OCI-LY1 (cell line): ENCODE measurements around the gene NKTR.
"Not testable (repeated sequence)": the region's sequence is repeated elsewhere in the genome, so short reads cannot be mapped to it uniquely, and the experiment has no call there.

ENCODE experiments used
- H2AFZ ChIP-seq: fragments of 200-600 bp; sonication (generic), shearing (Covaris generic); 2 replicates; pipeline ENCODE4 v1.6.0; 2014; ENCODE audit warnings: antibody characterized with exemption, mild to moderate bottlenecking, low read length
- H3F3A ChIP-seq: fragments of 200-600 bp; sonication (generic), shearing (Covaris generic); 2 replicates; pipeline ENCODE4 v1.6.0; 2014; ENCODE audit warnings: mild to moderate bottlenecking, antibody characterized with exemption, low read length, moderate library complexity; ENCODE audit not compliant: insufficient read depth
- H3K27ac ChIP-seq: fragments of 200-600 bp; sonication (generic); 2 replicates; pipeline ENCODE4 v1.5.1; 2014; ENCODE audit warnings: low read length, mixed run types, mild to moderate bottlenecking, low read depth; ENCODE audit not compliant: poor library complexity, severe bottlenecking
- H3K27me3 ChIP-seq: fragments of 200-600 bp; sonication (generic); 2 replicates; pipeline ENCODE4 v1.6.0; 2014; ENCODE audit warnings: antibody characterized with exemption, mild to moderate bottlenecking, low read length, moderate library complexity; ENCODE audit not compliant: insufficient read depth
- H3K36me3 ChIP-seq: fragments of 200-600 bp; sonication (generic); 2 replicates; pipeline ENCODE4 v1.6.1; 2014; ENCODE audit warnings: mild to moderate bottlenecking, antibody characterized with exemption, low read length, moderate library complexity, mixed read lengths; ENCODE audit not compliant: insufficient read depth
- H3K4me1 ChIP-seq: fragments of 200-600 bp; sonication (generic); 2 replicates; pipeline ENCODE4 v1.5.1; 2014; ENCODE audit warnings: mild to moderate bottlenecking, low read length, moderate library complexity; ENCODE audit not compliant: insufficient read depth, severe bottlenecking
- H3K4me2 ChIP-seq: fragments of 200-600 bp; sonication (generic), shearing (Covaris generic); 2 replicates; pipeline ENCODE4 v1.6.1; 2014; ENCODE audit warnings: low read length
- H3K4me3 ChIP-seq: fragments of 200-600 bp; sonication (generic); 2 replicates; pipeline ENCODE4 v1.5.1; 2014; ENCODE audit warnings: low read length, low read depth, mild to moderate bottlenecking, mixed read lengths; ENCODE audit not compliant: poor library complexity, severe bottlenecking
- H3K79me2 ChIP-seq: fragments of 200-600 bp; shearing (Covaris generic); 2 replicates; pipeline ENCODE4 v1.6.1; 2016; ENCODE audit warnings: mixed run types, low read length, mixed read lengths; ENCODE audit not compliant: insufficient read depth
- H3K9ac ChIP-seq: fragments of 200-600 bp; sonication (generic), shearing (Covaris generic); 2 replicates; pipeline ENCODE4 v1.6.1; 2014; ENCODE audit warnings: mild to moderate bottlenecking, low read length, mixed read lengths
- H3K9me2 ChIP-seq: fragments of 200-600 bp; sonication (generic), shearing (Covaris generic); 2 replicates; pipeline ENCODE4 v1.6.1; 2014; ENCODE audit warnings: low read depth, mild to moderate bottlenecking, low read length, mixed read lengths
- H3K9me3 ChIP-seq: fragments of 200-600 bp; shearing (Covaris generic); 2 replicates; pipeline ENCODE4 v1.6.1; 2014; ENCODE audit warnings: low read length, mixed read lengths
- H4K20me1 ChIP-seq: fragments of 200-600 bp; sonication (generic), shearing (Covaris generic); 2 replicates; pipeline ENCODE4 v1.6.0; 2016; ENCODE audit warnings: mild to moderate bottlenecking, low read length; ENCODE audit not compliant: insufficient read depth
- CTCF ChIP-seq: fragments of 200-600 bp; sonication (generic), shearing (Covaris generic); IDR thresholded peaks from 2 replicates; pipeline ENCODE4 v1.5.1; 2017; ENCODE audit warnings: mild to moderate bottlenecking, antibody characterized with exemption, low read length, moderate library complexity, mixed read lengths
- EZH2 ChIP-seq: fragments of 200-600 bp; sonication (generic), shearing (Covaris generic); IDR thresholded peaks from 2 replicates; pipeline ENCODE4 v1.8.0; 2017; ENCODE audit warnings: borderline replicate concordance, mixed run types, mild to moderate bottlenecking, antibody characterized with exemption, low read length, moderate library complexity, mixed read lengths

The NKTR gene

GRCh38 chr3:42600111-42600957 lies at the start of gene NKTR:
NKTR (plus strand) TSS chr3:42600686; CDS start chr3:42601007, 321 bp downstream.
- Histone ChIP-seq H3K4me3 (peak within 1 kb of the TSS; percentile 88), H3K9me3 (0 out of 2 replicates have a peak, but pooled peaks cover 3% of the 10 kb centered on the region), H3K9me2 (no peaks in the 10 kb centered on the region), H3K79me2 (peaks cover 45% of the 10 kb centered on the region), H3F3A (no peaks in the 10 kb centered on the region), H3K4me1 (peaks cover 25% of the 10 kb centered on the region), H3K27me3 (no peaks in the 10 kb centered on the region), H3K27ac (peak within 1 kb of the TSS; percentile 98), H3K4me2 (peak within 1 kb of the TSS; percentile 99), H2AFZ (peak within 1 kb of the TSS; percentile 76; the same call in 1 of the 2 replicates), H3K9ac (peak within 1 kb of the TSS; percentile 97), H3K36me3 (peaks cover 47% of the 10 kb centered on the region), H4K20me1 (no peaks in the 10 kb centered on the region)
- no peak for TF ChIP-seq CTCF
- TF ChIP-seq EZH2, result no peak

DNA sequence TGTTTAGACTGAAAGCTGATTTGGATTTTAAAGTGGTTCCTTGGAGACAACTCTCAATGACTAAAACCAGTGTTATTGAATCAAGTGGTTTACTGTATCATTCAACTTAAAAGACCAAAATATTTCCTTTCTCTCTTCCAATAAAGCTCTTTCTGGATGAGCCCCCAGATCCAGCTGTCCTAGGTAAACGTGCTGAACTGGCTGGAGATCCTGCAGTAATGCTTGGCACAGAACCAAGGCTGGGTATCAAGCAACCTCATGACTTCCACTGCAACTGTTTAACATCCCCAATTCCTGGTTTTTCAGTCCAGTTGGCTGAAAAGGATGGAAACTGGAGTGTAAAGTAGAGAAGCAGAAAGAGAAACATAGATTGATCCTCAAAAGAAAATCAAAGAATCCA lies 47.7 kb upstream of the NKTR start:
- no peaks in the 10 kb centered on the region for H3F3A ChIP-seq
- no peaks in the 10 kb centered on the region for H3K9me2 ChIP-seq
- H3K9ac ChIP-seq, result no peak overlapping the region
- no peaks in the 10 kb centered on the region for H3K27me3 ChIP-seq
- no peak overlapping the region for H3K4me3 ChIP-seq
- peaks cover 4% of the 10 kb centered on the region for H3K4me1 ChIP-seq
- no peak for TF ChIP-seq CTCF
- TF ChIP-seq EZH2, result no peak
- no peak overlapping the region for H3K4me2 ChIP-seq
- H3K9me3 ChIP-seq, result no peaks in the 10 kb centered on the region
- H3K27ac ChIP-seq, result no peak overlapping the region
- no peak overlapping the region for H2AFZ ChIP-seq
- H3K79me2 ChIP-seq, result no peaks in the 10 kb centered on the region
- peaks cover 56% of the 10 kb centered on the region for H3K36me3 ChIP-seq
- no peaks in the 10 kb centered on the region for H4K20me1 ChIP-seq

GRCh38 chr3:42556089-42556632 lies 44.3 kb upstream of the NKTR start:
- Histone ChIP-seq H3F3A (no peaks in the 10 kb centered on the region), H3K4me3 (no peak overlapping the region), H3K9me3 (no peaks in the 10 kb centered on the region), H3K27me3 (no peaks in the 10 kb centered on the region), H3K27ac (no peak overlapping the region), H4K20me1 (no peaks in the 10 kb centered on the region), H3K79me2 (no peaks in the 10 kb centered on the region), H3K9ac (no peak overlapping the region), H3K9me2 (no peaks in the 10 kb centered on the region), H3K4me2 (no peak overlapping the region), H2AFZ (no peak overlapping the region), H3K4me1 (peaks cover 4% of the 10 kb centered on the region), H3K36me3 (peaks cover 79% of the 10 kb centered on the region)
- TF ChIP-seq EZH2 (no peak), CTCF (no peak)

DNA sequence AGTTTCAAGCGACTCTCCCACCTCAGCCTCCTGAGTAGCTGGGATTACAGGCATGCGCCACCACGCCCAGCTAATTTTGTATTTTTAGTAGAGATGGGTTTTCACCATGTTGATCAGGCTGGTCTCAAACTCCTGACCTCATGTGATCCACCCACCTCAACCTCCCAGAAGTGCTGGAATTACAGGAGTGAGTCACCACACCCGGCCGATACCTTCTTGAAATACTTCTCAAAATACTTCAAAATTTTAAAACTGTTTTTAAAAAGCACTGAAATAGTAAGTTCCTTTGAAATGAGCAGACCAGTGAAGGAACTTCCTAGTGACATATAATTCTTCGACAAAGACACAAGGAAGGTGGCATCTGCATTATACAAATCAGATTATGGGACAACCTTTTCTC lies 43.7 kb upstream of the NKTR start:
- H3K9me3 ChIP-seq, H3K4me3 ChIP-seq, H3K9me2 ChIP-seq, H3K9ac ChIP-seq, H2AFZ ChIP-seq, H3K79me2 ChIP-seq, H4K20me1 ChIP-seq, H3K4me2 ChIP-seq, H3K4me1 ChIP-seq, H3K27ac ChIP-seq, H3F3A ChIP-seq, H3K27me3 ChIP-seq: not testable (repeated sequence)
- H3K36me3 ChIP-seq, result peaks cover 83% of the 10 kb centered on the region
